Esophagus squamous epithelium (tissue), 4 donors: ENCODE data around the gene GAP43.

ENCODE experiments used
- POLR2A ChIP-seq, 4 donors: fragments of 450-650 bp; IDR thresholded peaks; one replicate each; pipeline ENCODE4 v1.6.1; 2017; ENCODE audit warnings: antibody characterized with exemption in 4 of 4, mild to moderate bottlenecking in 4 of 4, moderate library complexity in 3 of 4
- TF ChIP-seq, protein P1 (sequence below), 6 experiments: fragments of 450-650 bp in 4 of 6; fragments of 200-600 bp in 2 of 6; sonication (generic) in 2 of 6; IDR thresholded peaks; one replicate each; pipeline ENCODE4 v1.5.1; 2016 to 2019; ENCODE audit warnings: antibody characterized with exemption in 6 of 6, mild to moderate bottlenecking in 4 of 6, moderate library complexity in 4 of 6

DNA sequence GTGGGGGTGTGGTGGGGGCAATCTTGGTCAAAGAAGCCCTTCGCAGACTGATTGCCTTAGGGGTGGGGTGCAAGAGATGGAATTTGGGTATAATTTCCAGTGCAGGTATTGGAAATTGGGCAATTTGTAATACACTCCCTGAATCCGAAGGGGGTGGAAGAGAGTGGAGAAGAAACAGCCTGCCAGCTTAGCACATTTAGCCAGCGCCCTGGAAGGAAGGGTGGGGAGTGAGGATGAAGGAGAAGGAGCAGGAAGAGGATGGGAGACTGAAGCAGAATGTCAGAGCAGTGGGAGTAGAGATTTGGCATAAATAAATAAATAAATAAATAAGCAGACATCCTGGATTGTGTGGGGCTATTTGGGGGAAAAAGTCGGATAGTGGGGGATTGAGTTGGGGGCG is 1.6 kb downstream of the GAP43 start:
- no peak for TF ChIP-seq POLR2A (IDR thresholded peaks at IDR 0.05)
- TF ChIP-seq, protein P1, sequence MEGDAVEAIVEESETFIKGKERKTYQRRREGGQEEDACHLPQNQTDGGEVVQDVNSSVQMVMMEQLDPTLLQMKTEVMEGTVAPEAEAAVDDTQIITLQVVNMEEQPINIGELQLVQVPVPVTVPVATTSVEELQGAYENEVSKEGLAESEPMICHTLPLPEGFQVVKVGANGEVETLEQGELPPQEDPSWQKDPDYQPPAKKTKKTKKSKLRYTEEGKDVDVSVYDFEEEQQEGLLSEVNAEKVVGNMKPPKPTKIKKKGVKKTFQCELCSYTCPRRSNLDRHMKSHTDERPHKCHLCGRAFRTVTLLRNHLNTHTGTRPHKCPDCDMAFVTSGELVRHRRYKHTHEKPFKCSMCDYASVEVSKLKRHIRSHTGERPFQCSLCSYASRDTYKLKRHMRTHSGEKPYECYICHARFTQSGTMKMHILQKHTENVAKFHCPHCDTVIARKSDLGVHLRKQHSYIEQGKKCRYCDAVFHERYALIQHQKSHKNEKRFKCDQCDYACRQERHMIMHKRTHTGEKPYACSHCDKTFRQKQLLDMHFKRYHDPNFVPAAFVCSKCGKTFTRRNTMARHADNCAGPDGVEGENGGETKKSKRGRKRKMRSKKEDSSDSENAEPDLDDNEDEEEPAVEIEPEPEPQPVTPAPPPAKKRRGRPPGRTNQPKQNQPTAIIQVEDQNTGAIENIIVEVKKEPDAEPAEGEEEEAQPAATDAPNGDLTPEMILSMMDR (IDR thresholded peaks at IDR 0.05): no peak
